AG04450 (cell line): ENCODE measurements around the gene SDK1. TPM values are rescaled to one million over a fixed set of nuclear protein-coding genes. Genes with fewer than 3 reads are reported as not detected.

Source experiments
- CTCF ChIA-PET: fragments of 300-600, 350-600 bp; formaldehyde crosslinking; extraction: SDS; loops from one replicate; lab custom pipeline; 2022; ENCODE audit warnings: antibody characterized with exemption, inconsistent platforms; lab: Charles Lee
- POLR2A ChIA-PET: fragments of 350-600 bp; formaldehyde crosslinking; extraction: SDS; loops from one replicate; lab custom pipeline; 2021; ENCODE audit warnings: antibody characterized with exemption, inconsistent platforms; lab: Yijun Ruan, JAX
- DNase-seq: peaks from one replicate; pipeline ENCODE4 v3.0.0-alpha.2; 2011; ENCODE audit warnings: low read depth, low spot score
- H3K27ac ChIP-seq: one replicate; pipeline ENCODE4 v1.5.1; 2012; ENCODE audit warnings: low read depth, low read length, control low read depth
- H3K27me3 ChIP-seq: one replicate; pipeline ENCODE4 v1.6.0; 2012; ENCODE audit warnings: low read length; ENCODE audit not compliant: control insufficient read depth, insufficient read depth
- H3K4me3 ChIP-seq: 2 replicates; pipeline ENCODE4 v1.5.1; 2011; ENCODE audit warnings: mild to moderate bottlenecking, low read depth, low read length, control low read depth
- H3K9me3 ChIP-seq: 2 replicates; pipeline ENCODE4 v1.5.1; 2012; ENCODE audit warnings: low read length; ENCODE audit not compliant: control insufficient read depth, insufficient read depth
- CTCF ChIP-seq: IDR thresholded peaks from 2 replicates; pipeline ENCODE4 v1.5.1; 2011; ENCODE audit warnings: low read depth, low read length, control low read depth, inconsistent platforms
- polyA plus RNA-seq: library from polyadenylated mRNA; depleted of rRNA; stranded (reverse); fragments of >200 nt; gene quantifications from 2 replicates; pipeline ENCODE4 v1.2.3, GENCODE V29; 2011

Gene SDK1
- polyA plus RNA-seq, 1 experiment: 2.2 TPM

GRCh38 chr7:3821488-3821887 lies 520.4 kb downstream of the SDK1 start:
- ChIA-PET POLR2A (no interaction called here), CTCF (no interaction called here)
- Histone ChIP-seq H3K9me3 (peaks cover 25% of the 10 kb centered on the region), H3K27ac (no peak overlapping the region), H3K27me3 (no peaks in the 10 kb centered on the region), H3K4me3 (no peak overlapping the region)
- DNase-seq: no peak
- no peak for TF ChIP-seq CTCF

GRCh38 chr7:3825491-3825890 lies 524.4 kb downstream of the SDK1 start:
- Histone ChIP-seq H3K27ac (no peak overlapping the region), H3K9me3 (peaks cover 25% of the 10 kb centered on the region; the same call in 1 of the 2 replicates), H3K4me3 (no peak overlapping the region), H3K27me3 (no peaks in the 10 kb centered on the region)
- ChIA-PET POLR2A (no interaction called here), CTCF (no interaction called here)
- no peak for DNase-seq
- TF ChIP-seq CTCF: no peak

- CTCF ChIA-PET: no interaction called here
- Histone ChIP-seq H3K27ac (no peak overlapping the region), H3K27me3 (no peaks in the 10 kb centered on the region), H3K4me3 (no peak overlapping the region), H3K9me3 (peaks cover 11% of the 10 kb centered on the region; the same call in 1 of the 2 replicates)
- no peak for TF ChIP-seq CTCF
- POLR2A ChIA-PET: no interaction called here
- DNase-seq: no peak
Observed at GRCh38 chr7:3832199-3832598, 531.1 kb downstream of the SDK1 start.

- ChIA-PET CTCF (no interaction called here), POLR2A (no interaction called here)
- no peak for DNase-seq
- no peak for TF ChIP-seq CTCF
- peaks cover 15% of the 10 kb centered on the region; the same call in 1 of the 2 replicates for H3K9me3 ChIP-seq
- H3K4me3 ChIP-seq: no peak overlapping the region
- H3K27me3 ChIP-seq: no peaks in the 10 kb centered on the region
- H3K27ac ChIP-seq: no peak overlapping the region
Observed at GRCh38 chr7:3835109-3835508, 534.1 kb downstream of the SDK1 start.

- ChIA-PET CTCF (no interaction called here), POLR2A (no interaction called here)
- TF ChIP-seq CTCF: no peak
- Histone ChIP-seq H3K9me3 (peaks cover 28% of the 10 kb centered on the region; the same call in 1 of the 2 replicates), H3K27ac (no peak overlapping the region), H3K27me3 (no peaks in the 10 kb centered on the region), H3K4me3 (no peak overlapping the region)
- no peak for DNase-seq
Observed at GRCh38 chr7:3836855-3837254, 535.8 kb downstream of the SDK1 start.
